Measurements from ENCODE around the gene MAP4K4.

The MAP4K4 gene

GRCh38 chr2:101724125-101724474 is 26.6 kb downstream of the MAP4K4 start:
- no peak for DNase-seq

- DNase-seq = no peak
Measured at GRCh38 chr2:101725038-101725437, 27.5 kb downstream of the MAP4K4 start.

DNA sequence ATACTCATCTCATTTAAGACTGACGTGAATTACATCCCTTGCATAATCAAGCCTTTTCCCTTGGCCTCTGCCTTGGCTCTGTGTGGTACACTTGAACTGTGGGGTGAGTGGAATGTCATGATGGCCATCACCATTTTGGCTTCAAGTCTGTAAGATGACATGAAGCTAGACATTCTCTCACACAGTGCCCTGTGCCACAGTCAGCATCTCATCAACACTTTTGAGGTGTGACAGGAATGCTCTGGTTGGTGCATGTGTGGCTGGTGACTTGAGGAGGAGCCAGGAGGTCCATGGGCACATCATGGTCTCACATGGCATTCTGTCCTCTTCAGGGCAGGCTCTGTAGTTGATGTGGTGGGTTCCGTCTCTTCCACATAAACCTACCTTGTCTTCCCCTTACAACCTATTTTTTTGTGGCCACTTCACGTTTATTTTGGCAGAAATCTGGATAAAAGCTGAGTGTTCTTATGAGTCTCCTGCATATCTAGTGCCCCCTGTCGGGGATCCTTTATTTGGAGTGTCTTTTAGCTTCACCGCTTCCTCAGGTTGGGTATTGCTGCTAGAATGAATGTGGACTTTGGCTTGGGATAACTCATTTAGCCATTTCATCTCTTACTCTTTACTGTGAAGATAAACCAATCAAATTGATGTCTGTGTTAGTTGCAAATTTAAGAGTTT is 28.1 kb downstream of the MAP4K4 start:
- no peak for DNase-seq

- no peak for DNase-seq
Measured at GRCh38 chr2:101728865-101729264, 31.4 kb downstream of the MAP4K4 start.

DNA sequence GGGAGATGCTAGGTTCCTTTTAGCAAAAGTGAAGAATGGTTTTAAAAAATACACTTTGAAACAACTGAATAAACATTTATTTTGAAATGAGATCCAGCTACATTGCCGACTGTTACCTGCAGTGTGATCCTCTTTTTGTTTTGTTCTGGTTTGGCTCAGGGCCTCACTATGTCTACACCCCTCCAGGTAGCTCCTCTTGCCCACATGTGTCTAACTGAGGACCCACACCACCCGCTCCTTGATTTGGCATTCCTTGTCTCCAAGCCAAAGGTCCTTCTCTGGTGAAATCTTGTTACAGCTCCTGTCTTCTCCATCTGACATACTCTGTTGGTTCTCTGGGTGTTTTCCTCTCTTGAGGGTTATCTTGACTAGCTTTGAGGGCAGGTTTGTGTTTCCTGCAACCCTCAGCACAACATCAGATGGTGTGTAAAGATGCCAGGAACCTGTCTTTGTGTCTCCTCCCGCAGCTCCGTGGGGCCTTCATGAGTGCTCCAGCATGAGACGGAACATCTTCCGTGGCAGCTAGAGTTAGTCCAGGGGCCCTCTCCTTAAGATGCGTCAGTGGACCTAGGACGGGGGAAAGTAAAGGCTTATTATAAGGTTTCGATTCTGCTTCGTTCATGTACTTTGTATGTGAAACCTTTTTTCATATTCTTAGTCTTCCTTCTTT is 32.1 kb downstream of the MAP4K4 start:
- DNase-seq = no peak

DNA sequence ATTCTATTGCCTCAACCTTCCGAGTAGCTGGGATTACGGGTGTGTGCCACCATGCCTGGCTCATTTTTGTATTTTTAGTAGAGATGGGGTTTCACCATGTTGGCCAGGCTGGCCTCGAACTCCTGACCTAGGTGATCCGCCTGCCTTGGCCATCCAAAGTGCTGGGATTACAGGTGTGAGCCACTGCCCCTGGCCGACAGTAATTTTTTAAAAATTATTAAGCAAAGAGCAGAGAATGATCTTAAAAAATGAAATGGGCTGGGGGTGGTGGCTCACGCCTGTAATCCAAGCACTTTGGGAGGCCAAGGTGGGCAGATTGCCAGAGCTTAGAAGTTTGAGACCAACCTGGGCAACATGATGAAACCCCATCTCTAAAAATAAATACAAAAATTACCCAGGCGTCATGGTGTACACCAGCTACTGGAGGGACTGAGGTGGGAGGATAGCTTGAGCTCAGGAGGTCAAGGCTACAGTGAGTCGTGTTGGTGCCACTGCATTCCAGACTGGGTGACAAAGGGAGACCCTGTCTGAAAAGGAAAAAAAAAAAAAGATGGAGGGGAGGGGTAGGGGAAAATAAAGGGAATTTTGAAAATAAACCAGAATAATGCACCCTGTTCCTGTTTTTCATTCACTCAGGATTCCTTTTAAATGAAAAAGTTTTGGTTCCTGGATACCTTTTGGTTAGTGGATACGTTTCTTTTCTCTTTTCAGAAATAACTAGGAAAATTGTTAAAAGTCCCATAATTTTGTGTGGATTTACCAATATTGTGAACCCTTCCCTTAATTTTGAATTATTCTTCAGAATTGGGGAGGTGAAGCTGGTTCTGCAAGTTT is 33.9 kb downstream of the MAP4K4 start:
- no peak for DNase-seq

GRCh38 chr2:101732199-101732598 is 34.7 kb downstream of the MAP4K4 start:
- no peak for DNase-seq

DNA sequence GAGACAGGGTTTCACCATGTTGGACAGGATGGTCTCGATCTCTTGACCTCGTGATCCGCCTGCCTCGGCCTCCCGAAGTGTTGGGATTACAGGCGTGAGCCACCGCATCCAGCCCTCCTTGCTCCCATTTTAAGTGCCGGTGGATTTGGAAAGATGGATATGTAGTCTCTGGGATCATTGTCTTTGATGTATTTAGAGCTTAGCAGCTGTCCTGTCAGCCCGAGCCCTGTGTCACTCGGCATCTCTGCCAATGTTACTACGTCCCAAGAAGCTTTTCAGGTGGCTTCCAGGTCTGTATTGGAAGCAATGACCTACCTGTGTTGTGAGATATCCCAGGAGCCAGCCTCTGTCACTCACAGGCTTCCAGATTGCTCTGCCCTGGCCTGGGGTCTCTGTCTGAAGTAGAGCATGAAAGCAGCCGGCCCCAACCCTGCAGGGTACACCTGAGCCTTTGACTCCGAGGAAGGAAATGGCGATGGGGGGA is 35.3 kb downstream of the MAP4K4 start:
- no peak for DNase-seq

- DNase-seq = no peak
Measured at GRCh38 chr2:101733257-101733993, 35.9 kb downstream of the MAP4K4 start.

DNA sequence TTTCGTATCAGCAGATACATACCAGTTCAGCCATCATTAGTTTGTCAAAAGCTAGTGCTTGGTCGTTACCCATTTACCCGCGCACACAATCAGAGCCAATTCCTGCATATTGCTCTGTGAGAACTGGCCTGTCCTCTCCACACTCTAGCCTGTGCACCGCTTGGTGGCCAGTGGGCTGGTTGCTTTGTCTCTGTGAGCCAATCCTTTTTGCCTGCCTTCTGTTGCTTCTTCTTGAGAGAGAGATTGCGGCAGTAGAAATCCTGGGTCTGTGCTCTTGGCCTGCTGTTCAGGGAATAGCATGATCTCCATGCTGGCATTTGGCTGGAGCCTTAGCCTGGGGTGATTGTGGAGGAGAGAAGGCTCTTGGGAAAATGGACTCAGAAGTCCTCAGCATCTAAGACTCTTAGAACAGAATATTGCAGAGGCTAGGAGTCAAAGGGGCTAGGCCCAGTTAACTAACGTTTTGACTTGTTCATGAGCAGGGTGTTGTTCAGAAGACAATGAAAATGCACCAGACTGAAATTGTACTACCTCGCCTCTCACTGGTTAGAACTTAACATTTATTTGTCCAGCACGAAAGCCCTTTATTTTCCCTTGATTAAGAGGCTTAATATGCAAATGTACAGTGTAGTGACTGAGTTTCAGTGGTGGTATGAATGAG is 37.1 kb downstream of the MAP4K4 start:
- no peak for DNase-seq

GRCh38 chr2:101735166-101735533 is 37.6 kb downstream of the MAP4K4 start:
- no peak for DNase-seq

DNA sequence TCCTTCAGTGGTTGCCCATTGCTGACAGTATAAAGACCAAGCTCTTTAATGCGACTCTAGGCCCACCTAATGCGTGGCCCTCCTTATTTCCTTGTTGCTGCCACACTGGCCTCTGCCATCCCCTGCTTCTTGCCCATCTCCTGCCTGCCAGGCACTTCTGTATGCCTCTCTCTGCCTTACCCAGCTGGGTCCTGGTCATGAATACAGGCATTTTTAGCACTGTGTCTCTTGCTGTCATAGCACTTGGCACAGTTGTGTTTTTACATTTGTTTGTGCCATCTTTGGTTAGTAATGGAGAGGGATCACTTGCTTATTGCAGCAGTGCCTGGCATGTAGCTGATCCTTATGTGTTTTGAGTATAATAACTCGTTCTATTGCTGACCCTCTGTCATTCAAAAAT is 38.7 kb downstream of the MAP4K4 start:
- no peak for DNase-seq

DNA sequence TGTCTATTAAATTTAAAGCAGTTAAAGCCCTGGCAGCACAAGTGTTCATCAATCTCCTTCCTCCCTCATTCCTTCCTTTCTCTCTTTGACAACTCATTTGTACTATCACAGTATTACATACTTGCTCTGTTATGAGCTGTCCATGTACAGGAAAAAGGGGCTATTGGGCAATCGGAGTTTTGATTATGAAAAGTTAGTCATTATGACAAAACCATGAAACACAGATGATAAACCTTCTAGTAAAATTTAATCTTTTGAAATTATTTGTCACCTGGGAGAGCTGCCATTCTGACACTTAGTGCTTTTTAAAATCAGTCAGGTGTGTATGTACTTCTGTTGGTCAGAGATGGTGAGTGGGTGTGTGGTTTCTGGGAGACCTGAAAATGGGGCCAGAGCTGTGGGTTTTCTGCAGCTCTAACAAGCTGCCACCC is 39.4 kb downstream of the MAP4K4 start:
- DNase-seq = no peak

- DNase-seq = no peak
Measured at GRCh38 chr2:101737478-101738255, 40.2 kb downstream of the MAP4K4 start.

DNA sequence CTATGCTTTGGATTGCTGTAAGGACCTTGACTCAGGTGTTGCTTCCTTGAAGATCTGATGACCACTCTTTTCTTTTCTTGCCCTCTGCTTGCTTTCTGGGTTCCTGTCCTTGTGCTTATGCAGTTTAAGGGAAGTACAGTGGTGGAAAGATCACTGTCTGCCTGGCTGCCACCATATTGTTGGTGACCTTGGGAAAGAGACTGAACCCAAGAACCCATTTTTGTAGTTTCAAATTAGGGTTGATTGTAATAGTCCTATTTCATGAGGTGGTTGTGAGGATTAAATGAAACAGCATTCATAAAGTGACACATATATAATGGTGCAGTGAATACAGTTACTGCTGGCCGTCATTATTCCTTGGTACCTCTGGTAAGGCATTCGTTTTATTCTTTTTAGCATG is 41.1 kb downstream of the MAP4K4 start:
- DNase-seq = no peak

GRCh38 chr2:101740555-101740964 is 43.1 kb downstream of the MAP4K4 start:
- no peak for DNase-seq

- DNase-seq = no peak
Measured at GRCh38 chr2:101741775-101742520, 44.4 kb downstream of the MAP4K4 start.

GRCh38 chr2:101742547-101742946 is 45.0 kb downstream of the MAP4K4 start:
- DNase-seq = no peak

DNA sequence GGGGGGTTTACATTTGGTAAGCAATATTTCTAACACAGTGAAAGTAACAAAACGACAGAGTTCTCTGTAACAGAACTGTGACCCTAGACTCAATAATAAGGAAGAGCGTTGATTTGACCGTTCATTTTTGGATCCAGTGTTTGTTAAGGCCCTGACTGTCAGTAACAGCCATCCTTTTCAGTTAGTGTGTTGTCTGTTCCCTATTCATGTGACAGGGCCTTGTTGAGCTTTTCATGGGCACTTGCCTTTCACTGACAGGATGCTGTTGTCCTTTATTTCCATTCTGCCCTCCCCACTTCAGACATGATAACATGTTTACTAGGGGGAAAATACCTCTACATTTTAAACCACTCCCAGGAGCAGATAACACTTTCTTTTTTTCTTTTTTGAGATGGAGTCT is 45.8 kb downstream of the MAP4K4 start:
- no peak for DNase-seq

GRCh38 chr2:101744832-101745231 is 47.3 kb downstream of the MAP4K4 start:
- DNase-seq = no peak

Measured in activated gamma-delta T cell (primary cell).